B cell (primary cell): ENCODE measurements around the gene TMEM132D.

ENCODE experiments used
- EZH2 ChIP-seq: IDR thresholded peaks from 2 replicates; pipeline ENCODE4 v1.6.1; 2012; ENCODE audit warnings: borderline replicate concordance, low read depth, mild to moderate bottlenecking, moderate library complexity, low read length; ENCODE audit not compliant: insufficient read depth, poor library complexity, severe bottlenecking
- TF ChIP-seq, protein P1 (sequence below): fragments of 200-600 bp; IDR thresholded peaks from one replicate; pipeline ENCODE4 v1.8.0; 2022; ENCODE audit warnings: antibody characterized with exemption, mild to moderate bottlenecking

DNA sequence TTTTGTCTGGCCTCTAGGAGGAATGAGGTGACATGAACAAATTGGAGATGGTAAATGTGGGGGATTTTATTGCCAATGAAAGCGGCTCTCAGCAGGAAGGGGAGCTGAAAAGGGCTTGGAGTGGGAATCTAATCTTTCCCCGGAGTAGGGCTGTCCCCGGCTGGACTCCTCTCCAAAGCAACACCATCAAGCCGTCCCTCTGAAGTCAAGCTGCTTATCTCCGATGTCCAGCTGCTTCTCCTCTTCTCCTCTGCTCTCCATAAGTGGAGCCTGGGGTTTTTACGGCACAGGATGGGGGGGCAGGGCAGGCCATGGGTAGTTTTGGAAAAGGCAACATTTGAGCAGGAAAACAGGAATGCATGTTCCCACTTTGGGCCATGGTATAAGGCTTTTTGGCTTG is 113.5 kb downstream of the TMEM132D start:
- TF ChIP-seq, protein P1, sequence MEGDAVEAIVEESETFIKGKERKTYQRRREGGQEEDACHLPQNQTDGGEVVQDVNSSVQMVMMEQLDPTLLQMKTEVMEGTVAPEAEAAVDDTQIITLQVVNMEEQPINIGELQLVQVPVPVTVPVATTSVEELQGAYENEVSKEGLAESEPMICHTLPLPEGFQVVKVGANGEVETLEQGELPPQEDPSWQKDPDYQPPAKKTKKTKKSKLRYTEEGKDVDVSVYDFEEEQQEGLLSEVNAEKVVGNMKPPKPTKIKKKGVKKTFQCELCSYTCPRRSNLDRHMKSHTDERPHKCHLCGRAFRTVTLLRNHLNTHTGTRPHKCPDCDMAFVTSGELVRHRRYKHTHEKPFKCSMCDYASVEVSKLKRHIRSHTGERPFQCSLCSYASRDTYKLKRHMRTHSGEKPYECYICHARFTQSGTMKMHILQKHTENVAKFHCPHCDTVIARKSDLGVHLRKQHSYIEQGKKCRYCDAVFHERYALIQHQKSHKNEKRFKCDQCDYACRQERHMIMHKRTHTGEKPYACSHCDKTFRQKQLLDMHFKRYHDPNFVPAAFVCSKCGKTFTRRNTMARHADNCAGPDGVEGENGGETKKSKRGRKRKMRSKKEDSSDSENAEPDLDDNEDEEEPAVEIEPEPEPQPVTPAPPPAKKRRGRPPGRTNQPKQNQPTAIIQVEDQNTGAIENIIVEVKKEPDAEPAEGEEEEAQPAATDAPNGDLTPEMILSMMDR, result no peak
- TF ChIP-seq EZH2, result no peak
